NK-92 treated with Interleukin-12 subunit alpha and Interleukin-12 subunit beta, amount 100 ng/mL, for 24 hours (cell line): ENCODE results near the gene TUBGCP2.

Experiments
- DNase-seq: peaks from one replicate; lab custom pipeline; 2025; lab: John Stamatoyannopoulos, UW

TUBGCP2 gene

GRCh38 chr10:133308421-133309099 is at the start of gene TUBGCP2, which contains the start of gene ZNF511:
TSS of gene TUBGCP2 (minus strand) at chr10:133308872. CDS start at chr10:133302941, 5,931 bp downstream.
TSS of gene ZNF511 (plus strand) at chr10:133308914. CDS start at chr10:133308944, 30 bp downstream.
- DNase-seq, result peak; percentile 76

GRCh38 chr10:133357285-133358161 is 48.9 kb upstream of the TUBGCP2 start, which contains the start of gene FUOM:
TSS of gene FUOM (minus strand) at chr10:133358019. CDS start at chr10:133358007, 12 bp downstream.
- DNase-seq, result no peak

GRCh38 chr10:133356549-133357284 is 48.0 kb upstream of the TUBGCP2 start:
- no peak for DNase-seq

GRCh38 chr10:133355991-133356390 is 47.3 kb upstream of the TUBGCP2 start:
- no peak for DNase-seq

GRCh38 chr10:133355266-133355665 is 46.6 kb upstream of the TUBGCP2 start:
- no peak for DNase-seq

GRCh38 chr10:133354672-133355240 is 46.1 kb upstream of the TUBGCP2 start:
- DNase-seq, result no peak

- no peak for DNase-seq
Measured at GRCh38 chr10:133353988-133354605, 45.4 kb upstream of the TUBGCP2 start.

- no peak for DNase-seq
Measured at GRCh38 chr10:133353202-133353959, 44.7 kb upstream of the TUBGCP2 start.

- no peak for DNase-seq
Measured at GRCh38 chr10:133351408-133352318, 43.0 kb upstream of the TUBGCP2 start.

GRCh38 chr10:133350950-133351329 is 42.3 kb upstream of the TUBGCP2 start:
- no peak for DNase-seq

- DNase-seq, result no peak
Measured at GRCh38 chr10:133350283-133350949, 41.7 kb upstream of the TUBGCP2 start.

- DNase-seq, result no peak
Measured at GRCh38 chr10:133349577-133350011, 40.9 kb upstream of the TUBGCP2 start.

GRCh38 chr10:133349160-133349568 is 40.5 kb upstream of the TUBGCP2 start:
- DNase-seq, result no peak

- no peak for DNase-seq
Measured at GRCh38 chr10:133347710-133348517, 39.2 kb upstream of the TUBGCP2 start.

- DNase-seq, result no peak
Measured at GRCh38 chr10:133346413-133346812, 37.7 kb upstream of the TUBGCP2 start.

GRCh38 chr10:133344236-133344635 is 35.6 kb upstream of the TUBGCP2 start:
- DNase-seq, result no peak

- DNase-seq, result no peak
Measured at GRCh38 chr10:133343558-133343957, 34.9 kb upstream of the TUBGCP2 start.

GRCh38 chr10:133342942-133343341 is 34.3 kb upstream of the TUBGCP2 start:
- no peak for DNase-seq
